ENCODE data around the gene PLN. TPM values are rescaled to one million over a fixed set of nuclear protein-coding genes. Genes with fewer than 3 reads are reported as not detected.

Gene PLN
- total RNA-seq, 1 donor from 2014 or later, result not detected

DNA sequence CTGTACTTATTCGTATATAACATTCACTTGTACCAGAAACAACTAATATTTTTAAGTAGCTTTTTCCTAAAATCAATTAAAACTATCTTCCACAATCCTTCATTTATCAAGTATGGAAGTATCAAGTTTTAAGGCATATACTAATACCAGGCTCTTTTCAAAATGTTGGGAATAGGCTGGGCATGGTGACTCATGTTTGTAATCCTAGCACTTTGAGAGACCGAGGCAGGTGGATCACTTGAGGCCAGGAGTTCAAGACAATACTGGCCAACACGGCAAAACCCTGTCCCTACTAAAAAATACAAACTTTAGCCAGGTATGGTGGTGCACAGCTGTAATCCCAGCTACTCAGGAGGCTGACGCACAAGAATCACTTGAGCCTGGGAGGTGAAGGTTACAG lies 25.7 kb upstream of the PLN start:
- DNase-seq (ENCODE audit: low spot score), result no peak
- H3K27me3 Mint-ChIP-seq (ENCODE audit: insufficient read depth), result no peaks in the 10 kb centered on the region
- H3K4me1 Mint-ChIP-seq (ENCODE audit: low read depth), result peaks cover 27% of the 10 kb centered on the region
- peaks cover 31% of the 10 kb centered on the region for H3K36me3 Mint-ChIP-seq (ENCODE audit: low read depth)
- H3K4me3 Mint-ChIP-seq, result no peak overlapping the region
- intact Hi-C loops (cut with micrococcal nuclease), result no loop called here
- no peak overlapping the region for H3K27ac Mint-ChIP-seq
- peaks cover 7% of the 10 kb centered on the region for H3K9me3 Mint-ChIP-seq

DNA sequence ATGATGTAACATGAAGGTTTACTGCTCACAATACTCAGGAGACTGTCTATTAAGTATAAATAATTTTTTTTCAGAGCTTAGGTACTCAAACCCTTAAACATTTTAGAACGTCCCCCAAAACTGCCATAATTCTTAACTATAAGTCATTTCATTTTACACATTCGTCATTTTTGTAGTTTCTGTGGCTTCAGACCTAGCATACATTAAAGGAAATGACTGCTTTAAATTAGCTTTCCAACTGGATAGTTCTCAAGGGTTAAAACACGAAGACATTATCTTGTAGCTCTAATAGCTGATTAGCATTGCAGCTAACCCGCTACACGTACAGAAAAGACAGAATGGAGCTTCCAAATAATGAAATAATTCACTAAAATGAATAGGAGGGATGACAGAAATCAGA lies 24.9 kb upstream of the PLN start:
- peaks cover 26% of the 10 kb centered on the region for H3K36me3 Mint-ChIP-seq (ENCODE audit: low read depth)
- no peaks in the 10 kb centered on the region for H3K27me3 Mint-ChIP-seq (ENCODE audit: insufficient read depth)
- peaks cover 7% of the 10 kb centered on the region for H3K9me3 Mint-ChIP-seq
- no peak overlapping the region for H3K27ac Mint-ChIP-seq
- H3K4me3 Mint-ChIP-seq, result no peak overlapping the region
- intact Hi-C loops (cut with micrococcal nuclease), result no loop called here
- H3K4me1 Mint-ChIP-seq (ENCODE audit: low read depth), result peaks cover 27% of the 10 kb centered on the region
- no peak for DNase-seq (ENCODE audit: low spot score)

DNA sequence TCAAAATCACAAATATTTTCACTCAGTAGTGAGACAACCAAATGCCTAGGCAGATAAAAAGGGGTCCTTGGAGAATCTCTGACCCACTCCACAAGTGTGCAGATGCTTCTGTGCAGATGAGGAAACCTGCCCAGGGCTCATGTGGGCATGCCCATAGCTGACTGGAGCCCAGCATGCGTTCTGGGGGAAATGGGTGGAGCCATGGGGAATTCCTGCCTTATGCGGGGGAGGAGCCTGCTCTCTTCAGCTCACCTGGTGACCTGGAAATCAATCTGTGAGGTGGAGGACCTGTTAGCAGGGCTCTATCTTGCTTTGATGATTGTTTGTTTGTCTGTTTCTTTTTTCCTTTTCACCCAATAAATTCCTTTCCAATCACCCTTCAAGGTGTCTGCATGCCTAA lies 23.4 kb upstream of the PLN start:
- no peaks in the 10 kb centered on the region for H3K27me3 Mint-ChIP-seq (ENCODE audit: insufficient read depth)
- intact Hi-C loops (cut with micrococcal nuclease), result no loop called here
- H3K36me3 Mint-ChIP-seq (ENCODE audit: low read depth), result peaks cover 18% of the 10 kb centered on the region
- H3K4me1 Mint-ChIP-seq (ENCODE audit: low read depth), result peaks cover 27% of the 10 kb centered on the region
- peaks cover 7% of the 10 kb centered on the region for H3K9me3 Mint-ChIP-seq
- DNase-seq (ENCODE audit: low spot score), result no peak
- H3K4me3 Mint-ChIP-seq, result no peak overlapping the region
- no peak overlapping the region for H3K27ac Mint-ChIP-seq

DNA sequence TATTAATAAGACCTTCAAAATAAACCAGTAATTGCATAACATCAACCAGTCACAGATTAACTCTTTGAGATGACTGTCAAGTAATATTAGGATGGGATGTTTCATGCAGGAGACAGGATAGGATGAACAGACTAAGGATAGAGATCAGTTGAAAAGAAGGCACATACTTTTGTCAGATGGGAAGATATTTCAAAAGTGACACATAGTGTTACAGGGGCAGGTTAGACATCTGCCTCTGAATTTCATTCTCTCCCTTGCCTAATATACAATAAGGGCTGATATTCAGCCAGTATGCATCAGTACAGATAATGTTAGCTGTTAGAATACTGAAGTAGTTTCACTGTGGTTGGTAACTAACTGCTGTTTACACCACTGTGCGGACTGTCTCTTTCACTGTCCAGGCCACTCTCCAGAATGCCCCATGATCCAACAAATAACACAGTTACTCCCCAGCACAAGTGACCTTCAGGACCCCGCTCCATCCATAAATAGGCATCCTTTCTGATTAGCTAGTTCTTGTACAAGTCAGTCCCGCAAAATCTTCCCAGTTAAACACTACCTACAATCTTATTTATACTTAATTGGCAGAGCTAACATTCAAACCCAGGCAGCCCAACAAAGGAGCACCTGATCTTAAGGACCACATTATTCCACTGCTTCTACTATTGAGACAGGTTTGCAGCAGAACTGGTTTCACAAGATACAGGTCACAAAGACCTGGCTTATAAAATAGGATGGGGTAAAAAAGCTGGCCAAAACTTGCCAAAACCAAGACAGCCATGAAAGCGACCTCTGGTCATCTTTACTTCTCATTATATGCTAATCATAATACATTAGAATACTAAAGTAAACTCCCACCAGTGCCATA lies 21.9 kb upstream of the PLN start:
- Mint-ChIP-seq H3K4me1 (ENCODE audit: low read depth) (peaks cover 27% of the 10 kb centered on the region), H3K36me3 (ENCODE audit: low read depth) (peaks cover 21% of the 10 kb centered on the region), H3K27ac (no peak overlapping the region), H3K9me3 (peaks cover 10% of the 10 kb centered on the region), H3K27me3 (ENCODE audit: insufficient read depth) (no peaks in the 10 kb centered on the region), H3K4me3 (no peak overlapping the region)
- intact Hi-C loops (cut with micrococcal nuclease), result no loop called here
- no peak for DNase-seq (ENCODE audit: low spot score)

DNA sequence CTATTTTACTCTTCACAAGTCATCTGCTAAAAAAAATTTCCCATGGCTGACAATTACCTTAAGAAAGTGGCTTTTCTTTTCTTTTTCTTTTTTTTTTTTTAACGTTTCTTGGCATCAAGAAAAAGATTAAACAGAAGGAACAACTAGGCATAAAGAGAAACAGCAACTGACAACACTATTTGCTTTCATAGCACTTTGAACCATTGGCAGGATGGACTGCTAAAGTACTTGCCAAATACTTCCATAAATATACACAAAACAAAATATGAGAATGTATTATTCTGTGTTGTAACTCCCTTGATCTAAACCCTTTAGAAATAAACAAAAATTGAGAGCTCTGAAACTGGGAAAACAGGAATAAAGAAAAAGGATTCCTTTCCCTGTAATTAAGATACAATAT lies 20.0 kb upstream of the PLN start:
- no peak overlapping the region for H3K4me3 Mint-ChIP-seq
- H3K27me3 Mint-ChIP-seq (ENCODE audit: insufficient read depth), result no peaks in the 10 kb centered on the region
- no peak for DNase-seq (ENCODE audit: low spot score)
- no peak overlapping the region for H3K27ac Mint-ChIP-seq
- peaks cover 13% of the 10 kb centered on the region for H3K9me3 Mint-ChIP-seq
- H3K4me1 Mint-ChIP-seq (ENCODE audit: low read depth), result peaks cover 23% of the 10 kb centered on the region
- H3K36me3 Mint-ChIP-seq (ENCODE audit: low read depth), result peaks cover 15% of the 10 kb centered on the region
- intact Hi-C loops (cut with micrococcal nuclease), result no loop called here

DNA sequence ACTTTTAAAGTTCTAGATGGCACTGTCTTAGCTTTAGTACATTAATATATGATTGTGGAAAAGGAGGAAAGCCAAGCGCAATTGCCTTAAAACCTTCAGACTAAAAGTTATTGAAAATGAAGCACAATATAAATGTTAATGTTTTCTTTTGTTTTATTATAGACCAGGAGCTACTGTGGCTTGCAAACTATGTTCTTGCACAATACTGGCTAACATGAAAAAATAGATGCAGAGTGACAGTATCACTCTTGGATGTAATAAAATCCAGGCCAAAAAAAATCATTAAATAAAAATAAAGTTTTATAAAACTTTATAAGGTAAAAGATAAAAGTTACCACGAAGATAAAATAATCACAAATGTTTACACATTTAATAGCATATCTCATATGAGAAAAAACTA lies 18.3 kb upstream of the PLN start:
- intact Hi-C loops (cut with micrococcal nuclease), result no loop called here
- Mint-ChIP-seq H3K9me3 (peaks cover 12% of the 10 kb centered on the region), H3K27me3 (ENCODE audit: insufficient read depth) (no peaks in the 10 kb centered on the region), H3K4me3 (no peak overlapping the region), H3K36me3 (ENCODE audit: low read depth) (peaks cover 12% of the 10 kb centered on the region), H3K4me1 (ENCODE audit: low read depth) (peaks cover 17% of the 10 kb centered on the region), H3K27ac (no peak overlapping the region)
- no peak for DNase-seq (ENCODE audit: low spot score)

DNA sequence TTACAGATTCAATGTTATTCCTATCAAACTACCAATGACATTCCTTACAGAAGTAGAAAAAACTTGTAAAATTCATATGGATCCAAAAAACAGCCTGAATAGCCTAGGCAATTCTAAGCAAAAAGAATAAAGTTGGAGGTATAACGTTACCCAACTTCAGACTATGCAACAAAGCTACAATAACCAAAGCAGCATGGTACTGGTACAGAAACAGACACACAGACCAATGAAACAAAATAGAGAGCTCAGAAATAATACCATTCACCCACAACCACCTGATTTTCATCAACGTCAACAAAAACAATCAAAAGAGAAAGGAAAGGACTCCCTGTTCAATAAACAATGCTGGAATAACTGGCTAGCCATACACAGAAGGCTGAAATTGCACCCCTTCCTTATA lies 17.2 kb upstream of the PLN start:
- H3K27me3 Mint-ChIP-seq (ENCODE audit: insufficient read depth), result no peaks in the 10 kb centered on the region
- H3K9me3 Mint-ChIP-seq, result peaks cover 6% of the 10 kb centered on the region
- no peak for DNase-seq (ENCODE audit: low spot score)
- peaks cover 13% of the 10 kb centered on the region for H3K36me3 Mint-ChIP-seq (ENCODE audit: low read depth)
- peaks cover 5% of the 10 kb centered on the region for H3K4me1 Mint-ChIP-seq (ENCODE audit: low read depth)
- intact Hi-C loops (cut with micrococcal nuclease), result no loop called here
- H3K4me3 Mint-ChIP-seq, result no peak overlapping the region
- no peak overlapping the region for H3K27ac Mint-ChIP-seq

DNA sequence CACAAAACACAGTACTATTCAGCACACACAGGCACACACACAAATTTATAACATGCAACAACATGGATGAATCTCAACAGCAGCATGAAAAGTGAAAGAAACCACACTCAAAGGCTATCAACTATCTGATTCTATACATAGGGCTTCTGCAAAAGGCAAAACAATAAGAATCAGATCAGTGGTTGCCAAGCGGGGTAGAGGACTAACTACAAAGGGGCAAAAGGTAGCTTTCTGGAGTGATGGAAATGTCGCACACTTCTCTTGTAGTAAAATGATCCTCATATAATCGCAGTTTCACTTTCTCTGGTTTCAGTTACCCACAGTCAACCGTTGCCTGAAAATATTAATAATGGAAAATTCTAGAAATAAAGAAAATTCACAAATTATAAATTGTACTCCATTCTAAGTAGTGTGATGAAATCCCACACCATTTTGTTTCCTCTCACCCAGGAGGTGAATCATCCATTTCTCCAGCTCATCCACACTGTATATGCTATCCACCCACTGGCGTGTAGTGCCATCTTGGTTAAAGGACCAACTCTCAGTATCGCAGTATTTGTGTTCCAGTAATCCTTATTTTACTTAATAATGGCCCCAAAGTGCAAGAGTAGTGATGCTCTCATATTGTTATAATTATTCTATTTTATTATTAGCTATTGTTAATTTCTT lies 12.8 kb upstream of the PLN start:
- H3K36me3 Mint-ChIP-seq (ENCODE audit: low read depth), result peaks cover 15% of the 10 kb centered on the region
- DNase-seq (ENCODE audit: low spot score), result no peak
- intact Hi-C loops (cut with micrococcal nuclease), result no loop called here
- H3K27ac Mint-ChIP-seq, result no peak overlapping the region
- H3K4me1 Mint-ChIP-seq (ENCODE audit: low read depth), result no peaks in the 10 kb centered on the region
- no peaks in the 10 kb centered on the region for H3K27me3 Mint-ChIP-seq (ENCODE audit: insufficient read depth)
- H3K9me3 Mint-ChIP-seq, result peaks cover 6% of the 10 kb centered on the region
- H3K4me3 Mint-ChIP-seq, result no peak overlapping the region

DNA sequence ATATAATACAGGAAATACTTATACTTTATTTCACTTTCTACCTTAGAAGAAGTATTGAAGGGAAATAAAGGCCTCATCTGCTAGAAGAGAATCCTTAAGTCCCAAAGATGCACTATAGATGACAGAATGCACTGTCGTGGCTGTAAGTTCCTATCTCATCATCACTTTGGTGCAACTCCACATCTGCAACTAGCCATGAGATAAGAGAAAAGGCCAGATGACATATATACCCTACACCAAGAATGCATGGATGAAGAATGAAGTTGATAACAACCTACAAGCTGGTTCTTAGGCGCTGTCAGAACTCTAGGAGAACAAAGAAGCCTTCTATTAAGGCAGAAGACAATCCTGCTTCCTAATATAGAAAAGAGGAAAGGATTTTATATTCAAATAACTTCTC lies 11.6 kb upstream of the PLN start:
- intact Hi-C loops (cut with micrococcal nuclease), result no loop called here
- H3K36me3 Mint-ChIP-seq (ENCODE audit: low read depth), result peaks cover 10% of the 10 kb centered on the region
- no peaks in the 10 kb centered on the region for H3K9me3 Mint-ChIP-seq
- no peak overlapping the region for H3K4me3 Mint-ChIP-seq
- no peak overlapping the region for H3K27ac Mint-ChIP-seq
- H3K4me1 Mint-ChIP-seq (ENCODE audit: low read depth), result peaks cover under 1% of the 10 kb centered on the region
- H3K27me3 Mint-ChIP-seq (ENCODE audit: insufficient read depth), result no peaks in the 10 kb centered on the region
- DNase-seq (ENCODE audit: low spot score), result no peak

DNA sequence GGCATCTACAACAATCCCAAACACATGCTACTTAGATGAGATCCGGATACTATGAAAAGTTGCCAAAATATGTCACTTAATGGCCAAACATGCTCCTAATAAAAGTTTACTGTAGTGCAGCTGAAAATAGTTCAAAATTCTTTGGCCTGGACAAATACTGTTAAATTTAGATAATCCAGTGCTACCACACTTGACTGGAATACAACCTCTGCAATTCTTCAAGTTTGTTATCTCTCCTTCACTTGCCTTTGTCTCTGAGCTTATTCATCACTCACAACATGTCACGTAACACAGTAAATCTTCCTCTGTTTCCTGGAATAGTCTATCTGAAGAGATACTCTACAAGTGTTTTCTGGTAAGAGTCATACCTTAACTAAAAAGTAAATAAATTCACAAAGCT lies 10.5 kb upstream of the PLN start:
- intact Hi-C loops (cut with micrococcal nuclease), result no loop called here
- Mint-ChIP-seq H3K36me3 (ENCODE audit: low read depth) (peaks cover 10% of the 10 kb centered on the region), H3K9me3 (no peaks in the 10 kb centered on the region), H3K4me1 (ENCODE audit: low read depth) (peaks cover 7% of the 10 kb centered on the region), H3K4me3 (no peak overlapping the region), H3K27me3 (ENCODE audit: insufficient read depth) (no peaks in the 10 kb centered on the region), H3K27ac (no peak overlapping the region)
- DNase-seq (ENCODE audit: low spot score), result no peak

DNA sequence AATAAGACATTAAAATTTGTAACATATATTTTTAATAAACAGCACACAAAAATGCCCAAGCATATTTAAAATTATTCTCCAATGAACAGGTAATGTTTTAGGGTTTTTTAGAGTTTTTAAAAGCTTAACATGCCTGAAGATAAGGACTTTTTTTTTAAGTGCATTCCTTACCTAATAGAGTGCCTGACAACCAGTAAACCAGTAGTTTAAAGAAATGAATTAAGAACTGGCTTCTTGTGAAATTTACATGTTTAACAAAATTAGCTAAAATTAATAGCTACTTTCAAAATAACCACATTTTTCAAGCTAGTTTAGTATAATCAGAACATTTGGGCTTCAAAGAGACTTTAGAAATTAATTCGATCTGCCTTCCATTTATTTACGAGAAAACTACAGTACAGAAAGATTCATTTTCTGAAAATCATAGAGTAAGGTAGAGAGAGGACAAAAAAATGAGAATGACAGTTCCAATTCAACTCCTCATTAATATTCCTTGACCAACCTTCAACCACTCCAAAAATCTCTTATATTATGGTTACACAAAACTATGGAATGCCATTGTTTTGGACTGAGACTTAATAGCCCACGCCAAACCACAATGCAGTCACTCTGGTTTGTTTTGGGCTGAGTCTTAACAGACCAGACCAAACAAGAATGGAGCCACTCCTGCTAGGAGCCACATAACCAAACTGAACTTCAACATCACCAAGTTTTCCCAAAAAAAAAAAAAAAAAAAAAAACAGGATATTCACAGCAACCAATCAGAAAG lies 5.7 kb upstream of the PLN start:
- Mint-ChIP-seq H3K9me3 (no peaks in the 10 kb centered on the region), H3K4me1 (ENCODE audit: low read depth) (peaks cover 23% of the 10 kb centered on the region), H3K27ac (no peak overlapping the region), H3K36me3 (ENCODE audit: low read depth) (peaks cover 7% of the 10 kb centered on the region), H3K27me3 (ENCODE audit: insufficient read depth) (no peaks in the 10 kb centered on the region), H3K4me3 (no peak overlapping the region)
- intact Hi-C loops (cut with micrococcal nuclease), result no loop called here
- no peak for DNase-seq (ENCODE audit: low spot score)

DNA sequence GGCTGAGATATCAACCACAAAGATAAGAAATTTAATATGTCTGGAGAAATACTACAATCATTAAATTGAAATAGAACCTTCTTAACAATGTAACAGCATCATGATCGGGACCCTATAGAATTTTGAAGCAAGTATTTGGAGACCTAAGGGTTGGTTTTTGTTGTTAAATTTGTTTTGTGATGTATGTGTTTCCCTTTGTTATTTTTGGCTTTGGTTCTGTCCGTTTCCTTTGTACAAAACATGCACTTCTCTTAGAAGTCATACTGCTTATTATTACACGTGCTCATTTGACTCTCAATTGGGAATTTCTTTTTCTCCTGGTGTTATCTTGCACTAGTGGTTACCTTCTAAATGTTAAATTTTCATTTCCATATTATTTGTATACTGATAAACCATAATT lies 4.0 kb upstream of the PLN start:
- Mint-ChIP-seq H3K9me3 (no peaks in the 10 kb centered on the region), H3K27ac (no peak overlapping the region), H3K27me3 (ENCODE audit: insufficient read depth) (no peaks in the 10 kb centered on the region), H3K4me1 (ENCODE audit: low read depth) (peaks cover 28% of the 10 kb centered on the region), H3K4me3 (no peak overlapping the region), H3K36me3 (ENCODE audit: low read depth) (peaks cover 7% of the 10 kb centered on the region)
- DNase-seq (ENCODE audit: low spot score), result no peak
- intact Hi-C loops (cut with micrococcal nuclease), result no loop called here

All from activated T-helper 1 cell treated with anti-CD3 and anti-CD28 coated beads, Interleukin-12 subunit alpha, Interleukin-12 subunit beta, Interleukin-2, Interleukin-4 antibody, amounts not matched to agents 30 ng/mL and 10 ng/mL and 1 ng/mL, durations not matched to agents 14 hours and 24 hours and 36 hours (primary cell).